Body of pancreas (tissue), 4 donors: ENCODE measurements around the gene DESI2.

ENCODE experiments used
- CTCF ChIP-seq, 7 experiments: fragments of 450-650 bp in 4 of 7; fragments of 200-600 bp in 3 of 7; sonication (generic) in 3 of 7; IDR thresholded peaks; one replicate each; pipeline ENCODE4 v1.5.1; 2016 to 2019; ENCODE audit warnings: antibody characterized with exemption in 7 of 7
- POLR2A ChIP-seq, 3 donors: fragments of 450-650 bp; IDR thresholded peaks; one replicate each; pipeline ENCODE4 v1.6.1; 2016; ENCODE audit warnings: antibody characterized with exemption in 3 of 3, mild to moderate bottlenecking in 2 of 3

- no peak for TF ChIP-seq POLR2A (IDR thresholded peaks at IDR 0.05)
- TF ChIP-seq CTCF (IDR thresholded peaks at IDR 0.05): no peak
Observed at GRCh38 chr1:244709476-244710368, 56.8 kb downstream of the DESI2 start.
